Activated naive CD4-positive, alpha-beta T cell treated with Interleukin-2 at 50 U/mL for 16 hours (primary cell): ENCODE results near the gene STIP1.
A peak's percentile ranks its signal among the peaks of the same experiment; 100 is the strongest.

ENCODE experiments used
- DNase-seq: peaks from one replicate; pipeline ENCODE4 v3.0.0-alpha.2; 2020

The STIP1 gene

DNA sequence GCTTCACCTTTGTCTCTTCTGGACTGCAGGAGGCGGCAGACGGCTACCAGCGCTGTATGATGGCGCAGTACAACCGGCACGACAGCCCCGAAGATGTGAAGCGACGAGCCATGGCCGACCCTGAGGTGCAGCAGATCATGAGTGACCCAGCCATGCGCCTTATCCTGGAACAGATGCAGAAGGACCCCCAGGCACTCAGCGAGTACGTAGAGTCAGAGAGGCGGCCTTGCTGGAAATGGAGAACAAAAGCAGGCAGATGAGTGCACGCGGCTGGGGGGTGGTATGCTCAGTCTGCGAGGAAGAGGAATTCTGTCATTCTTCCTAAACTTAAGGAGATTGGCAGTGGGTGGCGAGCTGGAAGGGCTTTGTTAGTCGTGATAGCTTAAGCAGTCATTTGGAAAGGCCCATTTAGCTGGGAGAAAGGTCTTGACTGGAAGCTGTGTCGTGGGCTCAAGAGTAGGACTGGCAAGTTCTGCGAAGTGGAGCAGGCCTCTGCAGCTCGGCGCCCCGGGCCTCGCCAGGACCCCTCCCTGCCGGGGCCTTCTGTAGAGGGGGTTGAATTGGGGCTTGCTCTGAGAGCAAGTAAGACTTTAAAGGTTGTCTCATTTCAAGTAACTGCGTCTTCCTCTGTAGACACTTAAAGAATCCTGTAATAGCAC is 17.6 kb downstream of the STIP1 start:
- DNase-seq: no peak

DNA sequence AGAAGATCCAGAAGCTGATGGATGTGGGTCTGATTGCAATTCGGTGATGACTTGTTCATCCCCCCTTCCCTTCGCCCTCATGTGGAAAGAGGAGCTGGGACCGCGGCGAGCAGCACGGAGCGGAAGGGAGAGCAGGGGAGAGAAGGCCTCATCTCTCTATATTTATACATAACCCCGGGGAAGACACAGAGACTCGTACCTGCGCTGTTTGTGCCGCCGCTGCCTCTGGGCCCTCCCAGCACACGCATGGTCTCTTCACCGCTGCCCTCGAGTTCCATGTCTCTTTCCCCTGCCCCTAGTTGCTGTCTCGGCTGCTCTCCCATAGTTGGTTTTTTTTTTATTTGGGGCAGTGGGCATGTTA is 18.1 kb downstream of the STIP1 start:
- no peak for DNase-seq

DNA sequence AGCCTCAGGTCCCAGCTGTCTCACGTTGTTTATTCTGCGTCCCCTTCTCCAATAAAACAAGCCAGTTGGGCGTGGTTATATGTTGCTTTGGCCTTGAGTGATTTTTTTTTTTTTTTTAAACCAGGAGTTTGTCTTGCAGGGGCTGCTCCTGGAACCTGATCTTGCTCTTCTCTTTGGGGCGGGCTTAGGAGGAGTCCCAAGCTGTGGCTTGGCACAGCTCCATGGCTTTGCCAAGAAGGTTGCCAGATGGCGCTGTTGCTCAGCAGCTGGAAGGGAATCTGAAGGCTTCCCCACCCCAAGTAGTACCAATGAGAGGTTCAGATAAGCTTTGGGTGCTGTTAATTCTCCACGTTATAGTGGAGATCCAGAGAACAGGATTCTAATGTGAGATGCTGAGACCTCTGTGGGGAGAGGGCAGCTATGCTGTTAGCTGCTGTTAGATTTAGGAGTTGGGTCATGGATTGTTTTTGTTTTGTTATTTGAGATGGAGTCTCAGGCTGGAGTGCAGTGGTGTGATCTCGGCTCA is 18.6 kb downstream of the STIP1 start:
- DNase-seq: peak; percentile 82

DNA sequence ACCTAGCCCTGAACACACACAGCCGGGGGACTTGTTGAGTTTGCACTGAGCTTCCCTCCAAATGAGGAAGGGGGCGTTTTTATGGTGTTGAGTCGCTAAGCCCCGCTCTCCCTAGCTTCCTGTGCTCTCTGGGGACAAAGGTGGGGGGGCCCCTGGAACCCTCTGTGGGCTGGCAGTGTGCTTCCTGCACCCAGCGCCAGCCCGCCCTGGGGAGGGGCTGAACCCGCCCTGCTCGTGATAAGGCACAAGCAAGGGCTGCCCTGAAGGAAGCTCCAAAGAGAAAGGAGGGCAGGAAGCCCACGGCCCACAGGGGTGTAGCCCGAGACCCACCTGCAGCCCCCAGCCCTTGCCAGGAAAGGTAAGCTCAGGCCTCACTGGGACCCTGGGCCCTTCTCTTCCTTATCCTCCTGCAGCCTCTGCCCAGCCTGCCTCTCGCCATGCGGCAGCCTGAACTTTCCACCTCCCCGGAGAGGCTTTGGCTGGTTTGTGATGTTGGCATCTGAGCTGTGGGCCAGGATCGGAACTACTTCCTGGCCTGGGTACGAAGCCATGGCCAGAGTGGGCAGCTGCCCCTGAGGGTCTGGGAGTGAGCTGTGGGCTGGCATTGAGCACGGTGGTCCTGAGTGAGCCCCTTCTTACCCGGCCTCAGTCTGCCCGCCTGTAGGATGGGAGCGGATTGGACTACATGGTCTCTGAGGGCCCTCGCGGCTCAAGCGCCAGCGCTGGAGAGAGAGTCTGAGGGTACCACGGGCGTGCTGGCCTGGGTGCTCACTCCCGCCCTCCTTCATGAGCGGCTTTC is 20.7 kb downstream of the STIP1 start, which contains the start of gene FERMT3:
FERMT3 (plus strand) TSS at position 265 of the 799 bp plus-strand sequence. CDS start 644 bp downstream, outside the sequence.
- peak; percentile 70 for DNase-seq

DNA sequence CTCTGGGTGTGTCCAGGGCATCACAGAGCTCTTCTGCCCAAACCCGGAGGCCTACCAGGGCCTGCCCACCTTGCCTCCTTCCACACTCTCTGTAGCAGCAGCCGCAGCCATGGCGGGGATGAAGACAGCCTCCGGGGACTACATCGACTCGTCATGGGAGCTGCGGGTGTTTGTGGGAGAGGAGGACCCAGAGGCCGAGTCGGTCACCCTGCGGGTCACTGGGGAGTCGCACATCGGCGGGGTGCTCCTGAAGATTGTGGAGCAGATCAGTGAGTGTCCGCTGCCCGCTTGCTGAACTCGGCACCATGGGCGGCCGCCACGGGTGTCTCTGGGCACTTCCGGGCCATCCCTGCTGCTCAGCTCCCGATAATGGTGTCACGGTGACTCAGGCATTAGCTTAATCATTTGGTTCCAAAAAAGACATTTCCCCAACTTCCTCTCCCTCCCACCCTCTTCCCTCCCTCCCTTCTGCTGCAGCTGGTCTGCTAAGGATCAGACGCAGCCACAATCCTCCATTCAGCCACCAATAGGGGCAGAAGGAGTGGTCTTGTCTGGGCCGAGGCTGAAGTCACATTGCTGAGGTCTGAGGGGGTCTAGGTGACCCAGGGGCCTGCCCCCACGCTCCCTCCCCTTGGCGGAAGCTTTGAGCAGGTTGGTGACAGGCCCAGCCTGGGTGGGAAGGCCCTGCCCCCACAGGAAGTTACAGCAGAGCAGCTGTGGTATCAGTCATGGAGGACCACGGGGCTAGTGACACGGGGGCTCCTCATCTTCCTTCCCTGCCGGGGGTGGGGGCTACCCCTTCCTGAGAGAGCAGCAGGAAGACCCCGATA is 21.5 kb downstream of the STIP1 start:
- peak; percentile 85 for DNase-seq

DNA sequence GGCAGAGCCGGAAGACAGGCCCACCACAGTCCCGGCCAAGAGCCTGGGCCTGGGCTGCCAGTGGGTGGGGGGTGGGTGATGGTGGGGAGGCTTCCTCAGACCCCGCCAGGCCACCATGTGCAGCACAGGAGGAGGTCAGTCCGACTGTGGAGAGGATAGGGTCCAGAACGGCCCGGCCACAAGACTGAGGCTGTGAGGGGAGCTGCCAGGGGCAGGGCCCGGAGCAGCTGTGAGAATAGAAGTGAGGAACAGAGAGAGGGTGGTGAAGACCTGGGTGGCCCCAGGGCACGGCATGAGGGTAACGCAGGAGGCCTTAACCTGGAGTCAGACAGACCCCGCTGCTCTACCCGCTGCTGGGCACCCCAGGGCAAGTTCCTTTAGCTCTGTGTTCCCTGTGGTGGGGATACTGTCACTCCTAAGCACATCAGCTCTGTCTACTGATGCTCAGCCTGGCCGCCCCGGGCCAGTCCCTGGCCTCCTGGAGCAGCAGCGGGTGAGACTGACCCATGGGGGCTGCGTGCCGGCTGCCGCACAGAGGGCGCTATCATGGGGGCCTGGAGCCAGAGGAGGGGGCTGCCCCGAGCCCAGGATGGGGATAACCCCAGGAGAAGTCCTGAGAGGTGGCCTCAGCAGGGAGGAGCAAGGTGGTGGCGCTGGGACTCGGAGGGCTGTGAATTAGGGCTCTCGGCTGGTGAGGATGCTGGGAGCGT is 22.3 kb downstream of the STIP1 start:
- no peak for DNase-seq

DNA sequence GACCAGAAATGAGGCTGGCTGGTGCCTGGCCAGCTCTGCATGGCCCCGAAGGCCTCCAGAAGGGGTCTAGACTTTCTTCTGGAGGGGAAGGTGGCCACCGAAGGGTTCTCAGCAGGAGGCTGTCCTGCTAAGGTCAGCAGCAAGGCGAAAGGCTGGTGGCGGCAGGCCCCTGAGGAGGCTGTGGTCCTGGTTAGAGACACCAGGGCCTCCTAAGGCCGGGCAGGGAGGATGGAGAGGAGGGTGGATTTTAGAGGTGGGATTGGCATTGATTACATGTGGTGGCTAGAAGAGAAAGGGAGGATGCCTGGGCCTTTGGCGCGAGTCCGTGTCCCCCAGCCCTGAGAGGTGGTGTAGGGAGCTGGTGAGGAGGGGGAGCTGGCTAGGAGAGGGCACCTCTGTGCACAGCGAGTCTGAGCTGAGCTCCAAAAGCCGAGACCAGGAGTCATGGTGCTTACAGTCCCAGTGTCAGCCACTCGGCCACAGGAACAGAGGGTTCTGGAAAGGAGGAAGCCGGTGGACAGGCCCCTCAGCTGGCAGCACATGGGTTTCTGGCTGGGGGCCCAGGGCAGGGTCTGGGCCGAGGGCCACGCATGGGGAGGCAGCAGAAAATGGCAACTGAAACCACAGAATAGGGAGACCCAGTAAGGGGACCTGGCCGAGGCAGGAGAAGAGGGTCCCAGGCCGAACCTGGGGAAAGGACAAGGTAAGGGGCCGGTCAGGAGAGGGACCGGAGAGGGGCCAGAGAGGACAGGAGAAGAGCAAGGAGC is 23.0 kb downstream of the STIP1 start:
- DNase-seq: no peak

DNA sequence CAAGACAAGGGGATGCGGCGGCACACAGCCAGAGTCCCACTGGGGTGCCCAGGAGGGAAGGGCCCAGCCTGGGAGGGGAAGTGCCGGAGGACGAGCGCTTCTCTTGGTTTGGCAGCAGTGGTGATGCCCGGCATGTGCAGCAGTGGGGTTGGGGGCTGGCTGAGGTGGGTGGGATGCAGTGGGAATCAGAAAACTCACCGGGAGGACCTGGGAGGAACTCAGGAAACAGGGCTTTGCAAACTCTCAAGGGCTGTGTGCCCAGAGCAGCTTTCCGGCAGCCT is 23.5 kb downstream of the STIP1 start:
- no peak for DNase-seq

DNA sequence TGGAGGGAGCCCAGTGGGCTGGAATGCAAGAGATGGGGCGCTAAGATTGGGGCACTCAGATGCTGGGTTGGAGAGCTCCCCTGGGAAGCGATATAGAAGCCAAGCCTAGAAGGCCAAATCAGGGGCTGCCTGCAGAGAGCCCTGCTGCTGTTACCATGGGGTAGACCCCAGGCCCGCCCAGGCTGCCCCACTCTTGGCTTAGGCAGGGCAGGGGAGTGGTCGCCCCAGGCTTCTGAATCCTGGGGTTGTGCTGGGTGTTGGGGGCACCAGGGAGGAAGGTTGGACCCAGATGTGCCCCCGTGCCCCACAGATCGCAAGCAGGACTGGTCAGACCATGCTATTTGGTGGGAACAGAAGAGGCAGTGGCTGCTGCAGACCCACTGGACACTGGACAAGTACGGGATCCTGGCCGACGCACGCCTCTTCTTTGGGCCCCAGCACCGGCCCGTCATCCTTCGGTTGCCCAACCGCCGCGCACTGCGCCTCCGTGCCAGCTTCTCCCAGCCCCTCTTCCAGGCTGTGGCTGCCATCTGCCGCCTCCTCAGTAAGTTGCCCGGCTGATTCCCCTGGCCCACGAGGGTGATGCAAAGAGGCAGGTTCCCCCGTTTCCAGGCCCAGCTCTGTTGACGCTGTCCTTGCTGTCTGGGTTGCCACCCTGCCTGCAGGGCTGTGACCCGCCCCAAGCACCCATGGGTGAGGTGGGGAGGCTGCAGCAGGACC is 24.5 kb downstream of the STIP1 start:
- DNase-seq: no peak

DNA sequence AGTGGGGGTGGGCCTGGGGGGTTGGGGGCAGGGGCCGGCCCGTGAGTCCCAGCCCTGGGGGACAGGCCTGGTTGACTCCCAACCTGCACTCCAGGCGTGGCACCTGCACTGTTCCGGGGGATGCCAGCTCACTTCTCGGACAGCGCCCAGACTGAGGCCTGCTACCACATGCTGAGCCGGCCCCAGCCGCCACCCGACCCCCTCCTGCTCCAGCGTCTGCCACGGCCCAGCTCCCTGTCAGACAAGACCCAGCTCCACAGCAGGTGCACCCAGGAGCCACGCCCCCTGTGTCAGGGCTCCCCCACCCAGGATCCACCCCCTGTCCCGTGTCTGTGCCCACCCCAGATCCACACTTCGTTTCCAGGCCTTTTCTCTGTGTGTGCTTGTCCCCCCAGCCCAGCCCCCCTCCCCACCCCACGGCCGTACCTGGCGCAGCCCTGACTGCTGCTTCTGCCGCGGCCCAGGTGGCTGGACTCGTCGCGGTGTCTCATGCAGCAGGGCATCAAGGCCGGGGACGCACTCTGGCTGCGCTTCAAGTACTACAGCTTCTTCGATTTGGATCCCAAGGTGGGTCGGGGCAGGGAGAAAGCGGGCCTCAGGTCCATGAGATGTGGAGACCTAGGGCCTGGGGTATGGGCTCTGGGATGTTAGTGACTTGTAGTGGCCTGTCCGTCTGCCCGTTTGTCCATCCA is 25.4 kb downstream of the STIP1 start:
- no peak for DNase-seq

DNA sequence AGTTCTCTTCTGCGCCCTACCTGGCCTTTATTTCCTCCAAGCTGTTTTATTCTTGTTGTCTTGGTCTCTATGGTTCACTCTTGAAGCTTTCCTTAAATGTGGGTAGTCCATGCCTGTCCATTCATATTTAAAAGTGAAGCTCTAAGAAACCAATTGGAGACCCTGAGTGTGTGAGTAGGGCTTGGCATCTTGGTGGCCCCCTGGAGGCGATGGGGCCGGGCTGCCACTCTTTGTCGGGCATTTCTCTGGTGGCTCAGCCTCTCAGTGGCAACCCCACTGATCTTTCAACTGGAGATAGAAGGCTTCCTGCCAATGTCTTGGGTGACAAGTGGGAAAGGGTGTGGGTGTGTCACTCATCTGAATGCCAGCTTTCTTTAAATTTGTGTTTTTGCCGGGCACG is 30.9 kb downstream of the STIP1 start:
- no peak for DNase-seq

DNA sequence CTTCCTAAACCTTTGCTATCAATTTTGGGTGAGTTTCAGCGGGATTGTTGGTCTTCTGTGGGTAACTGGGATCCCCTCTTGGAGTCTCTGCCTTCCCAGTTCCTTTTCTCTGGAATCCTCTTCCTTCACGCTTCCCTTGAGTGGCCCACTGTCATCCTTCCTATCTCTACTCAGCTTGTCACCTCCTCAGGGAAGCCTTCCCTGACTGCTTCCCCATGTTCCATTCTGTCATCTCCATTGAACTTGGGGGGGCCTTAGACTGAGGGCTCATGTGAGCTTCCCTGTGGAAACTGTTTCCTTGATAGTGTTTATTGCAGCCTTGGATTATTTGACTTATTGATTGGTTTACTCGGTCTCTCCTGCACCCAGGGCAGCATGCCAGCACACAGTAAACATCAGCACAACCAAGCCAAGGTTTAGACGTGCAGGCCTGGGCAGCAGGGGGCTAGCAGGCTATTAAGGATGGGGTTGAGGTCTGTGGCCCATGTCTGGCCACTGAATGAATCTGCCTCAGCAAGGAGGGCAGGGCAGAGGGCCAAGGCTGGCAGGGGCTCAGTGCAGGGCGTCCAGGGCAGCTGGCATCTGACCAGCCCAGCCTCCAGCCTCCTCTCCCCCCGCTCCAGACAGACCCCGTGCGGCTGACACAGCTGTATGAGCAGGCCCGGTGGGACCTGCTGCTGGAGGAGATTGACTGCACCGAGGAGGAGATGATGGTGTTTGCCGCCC is 32.8 kb downstream of the STIP1 start:
- DNase-seq: no peak

DNA sequence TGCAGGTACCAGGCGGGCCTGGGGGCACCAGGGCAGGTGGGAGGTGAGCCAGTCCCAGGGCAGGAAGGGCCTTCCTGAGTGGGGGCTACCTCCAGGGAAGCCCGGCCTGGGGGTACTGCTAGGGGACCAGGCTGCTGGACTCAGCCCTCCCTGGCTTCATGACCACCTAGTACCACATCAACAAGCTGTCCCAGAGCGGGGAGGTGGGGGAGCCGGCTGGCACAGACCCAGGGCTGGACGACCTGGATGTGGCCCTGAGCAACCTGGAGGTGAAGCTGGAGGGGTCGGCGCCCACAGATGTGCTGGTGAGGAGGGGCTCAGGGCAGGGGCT is 33.3 kb downstream of the STIP1 start:
- no peak for DNase-seq

DNA sequence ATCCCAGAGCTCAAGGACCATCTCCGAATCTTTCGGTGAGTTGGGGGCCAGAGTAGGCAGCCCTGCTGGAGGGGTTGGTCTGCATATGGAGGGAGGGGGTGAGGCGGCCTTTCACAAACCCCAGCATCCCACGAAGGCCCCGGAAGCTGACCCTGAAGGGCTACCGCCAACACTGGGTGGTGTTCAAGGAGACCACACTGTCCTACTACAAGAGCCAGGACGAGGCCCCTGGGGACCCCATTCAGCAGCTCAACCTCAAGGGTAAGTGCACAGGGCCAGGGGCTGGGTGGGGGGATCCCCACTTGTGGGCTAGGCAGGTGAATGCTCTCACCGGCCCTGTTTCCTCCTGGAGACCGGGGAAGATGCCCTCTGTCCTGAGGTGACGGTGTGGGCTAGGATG is 33.8 kb downstream of the STIP1 start:
- DNase-seq: no peak

DNA sequence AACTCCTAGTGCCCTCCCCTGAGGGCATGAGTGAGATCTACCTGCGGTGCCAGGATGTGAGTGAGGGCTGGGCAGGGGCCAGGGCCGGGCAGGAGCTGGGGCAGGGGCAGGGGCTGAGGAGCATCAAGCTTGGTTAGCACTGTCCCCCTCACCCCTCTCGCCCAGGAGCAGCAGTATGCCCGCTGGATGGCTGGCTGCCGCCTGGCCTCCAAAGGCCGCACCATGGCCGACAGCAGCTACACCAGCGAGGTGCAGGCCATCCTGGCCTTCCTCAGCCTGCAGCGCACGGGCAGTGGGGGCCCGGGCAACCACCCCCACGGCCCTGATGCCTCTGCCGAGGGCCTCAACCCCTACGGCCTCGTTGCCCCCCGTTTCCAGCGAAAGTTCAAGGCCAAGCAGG is 34.3 kb downstream of the STIP1 start:
- no peak for DNase-seq

DNA sequence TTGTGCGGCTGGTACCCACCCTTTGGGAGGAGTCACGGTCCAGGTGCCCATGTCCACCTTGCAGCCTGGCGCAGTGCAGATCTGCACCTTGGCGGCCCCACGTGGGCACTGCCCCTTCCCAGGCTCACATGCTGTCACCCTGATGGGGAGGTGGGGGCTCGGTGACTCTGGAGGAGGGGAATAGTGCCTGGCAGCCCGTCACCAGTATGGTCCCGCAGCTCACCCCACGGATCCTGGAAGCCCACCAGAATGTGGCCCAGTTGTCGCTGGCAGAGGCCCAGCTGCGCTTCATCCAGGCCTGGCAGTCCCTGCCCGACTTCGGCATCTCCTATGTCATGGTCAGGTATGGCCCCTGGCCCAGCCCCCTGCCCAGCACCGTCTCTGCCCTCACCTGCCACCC is 34.8 kb downstream of the STIP1 start:
- no peak for DNase-seq

DNA sequence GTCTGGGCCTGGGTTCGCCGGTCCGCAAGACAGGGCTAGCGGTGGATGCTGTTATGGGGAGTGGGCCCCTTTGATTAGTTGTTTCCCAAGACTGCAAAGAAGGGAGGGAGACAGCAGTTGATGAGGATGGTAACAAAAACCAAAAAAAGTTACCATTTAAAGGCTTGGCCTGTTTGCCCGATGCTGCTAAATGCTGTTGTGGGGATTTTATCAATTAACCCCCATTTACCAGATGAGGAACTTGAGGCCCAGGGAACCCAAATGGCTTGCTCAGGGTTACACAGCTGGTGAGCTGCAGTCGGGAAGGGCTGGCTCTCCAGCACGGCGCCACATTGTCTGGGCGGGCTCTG is 36.7 kb downstream of the STIP1 start:
- no peak for DNase-seq

DNA sequence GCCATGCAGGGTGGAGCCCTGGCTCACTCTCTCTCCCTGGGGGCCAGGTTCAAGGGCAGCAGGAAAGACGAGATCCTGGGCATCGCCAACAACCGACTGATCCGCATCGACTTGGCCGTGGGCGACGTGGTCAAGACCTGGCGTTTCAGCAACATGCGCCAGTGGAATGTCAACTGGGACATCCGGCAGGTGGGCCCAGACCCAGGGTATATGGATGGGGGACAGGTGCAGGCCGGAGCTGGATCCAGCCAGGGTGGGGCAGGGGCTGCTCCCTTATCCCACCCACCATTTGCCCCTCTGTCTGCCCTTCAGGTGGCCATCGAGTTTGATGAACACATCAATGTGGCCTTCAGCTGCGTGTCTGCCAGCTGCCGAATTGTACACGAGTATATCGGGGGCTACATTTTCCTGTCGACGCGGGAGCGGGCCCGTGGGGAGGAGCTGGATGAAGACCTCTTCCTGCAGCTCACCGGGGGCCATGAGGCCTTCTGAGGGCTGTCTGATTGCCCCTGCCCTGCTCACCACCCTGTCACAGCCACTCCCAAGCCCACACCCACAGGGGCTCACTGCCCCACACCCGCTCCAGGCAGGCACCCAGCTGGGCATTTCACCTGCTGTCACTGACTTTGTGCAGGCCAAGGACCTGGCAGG is 37.2 kb downstream of the STIP1 start:
- no peak for DNase-seq

DNA sequence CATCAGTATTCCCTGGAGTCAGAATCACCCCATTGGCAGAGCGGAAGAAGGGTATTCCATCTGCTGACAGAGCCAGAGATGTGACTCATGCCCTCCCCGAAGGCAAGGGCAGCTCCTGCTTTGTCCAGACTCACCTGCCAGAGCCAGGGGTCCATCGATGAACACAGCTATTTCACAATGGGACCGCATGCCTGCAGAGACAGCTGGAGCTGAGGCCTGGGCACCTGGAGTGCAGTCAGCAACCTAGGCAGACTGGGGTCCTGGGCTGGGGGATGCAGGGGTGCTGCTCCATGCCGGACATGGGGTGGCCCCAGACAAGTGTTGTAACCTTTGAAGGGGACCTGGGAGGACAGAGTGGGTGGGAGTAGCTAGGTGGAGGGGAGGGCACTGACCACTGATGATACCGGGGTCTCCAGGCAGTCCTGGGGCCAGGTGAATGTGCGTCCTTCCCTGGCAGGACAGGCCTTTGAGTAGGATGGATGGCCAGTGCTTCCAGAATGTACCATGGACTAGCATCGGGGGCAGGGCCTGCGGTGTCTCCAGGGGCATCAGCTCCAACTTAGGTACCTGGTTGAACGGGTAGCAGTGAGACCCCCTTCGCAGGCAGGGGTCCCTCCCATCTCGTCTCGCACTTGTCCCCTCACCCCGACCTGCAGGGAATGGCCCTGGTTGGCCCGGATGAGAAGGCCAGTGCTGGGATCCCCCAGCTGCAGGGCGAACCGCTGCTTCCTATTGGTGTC is 38.4 kb downstream of the STIP1 start:
- DNase-seq: no peak
